Lung (tissue), 12 donors: Measurements from ENCODE around the gene SYP. TPM values are rescaled to one million over a fixed set of nuclear protein-coding genes. Genes with fewer than 3 reads are reported as not detected.

Experiments
- ATAC-seq: fragments of 200-7000 bp; cut with Tn5 transposase; one replicate; pipeline ENCODE4 v1.9.1; 2020; ENCODE audit warnings: moderate number of reproducible peaks; ENCODE audit not compliant: insufficient read depth, low FRiP score
- DNase-seq, 3 donors: peaks; one replicate each; pipeline ENCODE4 v3.0.0-alpha.2; 2013 to 2017
- H3K27ac ChIP-seq, 2 donors: one replicate each; pipeline ENCODE4 v1.5.1; 2013; ENCODE audit warnings: mild to moderate bottlenecking in 2 of 2, moderate library complexity in 2 of 2, control low read depth in 1 of 2, inconsistent platforms in 1 of 2, low read depth in 1 of 2, low read length in 1 of 2
- H3K27me3 ChIP-seq, 3 donors: one replicate each; pipeline ENCODE4 v1.5.1; 2013; ENCODE audit warnings: low read length in 2 of 3; ENCODE audit not compliant: control insufficient read depth in 3 of 3, insufficient read depth in 3 of 3
- H3K36me3 ChIP-seq, 4 donors: one replicate each; pipeline ENCODE4 v1.5.1; 2013; ENCODE audit warnings: low read length in 4 of 4, mild to moderate bottlenecking in 1 of 4, moderate library complexity in 1 of 4; ENCODE audit not compliant: control insufficient read depth in 4 of 4, insufficient read depth in 4 of 4
- H3K4me1 ChIP-seq, 5 donors: one replicate each; pipeline ENCODE4 v1.5.1; 2013; ENCODE audit warnings: low read length in 5 of 5, mild to moderate bottlenecking in 2 of 5, moderate library complexity in 1 of 5; ENCODE audit not compliant: control insufficient read depth in 5 of 5, insufficient read depth in 5 of 5
- H3K4me3 ChIP-seq: one replicate; pipeline ENCODE4 v1.5.1; 2013; ENCODE audit warnings: mild to moderate bottlenecking, control low read depth, moderate library complexity
- H3K9ac ChIP-seq, 2 donors: one replicate each; pipeline ENCODE4 v1.5.1; 2013; ENCODE audit warnings: low read length in 2 of 2, control low read depth in 1 of 2; ENCODE audit not compliant: insufficient read depth in 1 of 2
- H3K9me3 ChIP-seq, 4 donors: one replicate each; pipeline ENCODE4 v1.5.1; 2013; ENCODE audit warnings: low read length in 3 of 4, mild to moderate bottlenecking in 1 of 4, moderate library complexity in 1 of 4; ENCODE audit not compliant: control insufficient read depth in 4 of 4, insufficient read depth in 3 of 4
- CTCF ChIP-seq: IDR thresholded peaks from 2 replicates; pipeline ENCODE4 v1.5.1; 2012; ENCODE audit warnings: mild to moderate bottlenecking; ENCODE audit errors: control extremely low read depth, extremely low read depth
- WGBS, 2 donors: extraction: QIAGEN DNeasy Blood & Tissue Kit; methylation state at CpG; one replicate each; pipeline ENCODE4 v1.1.7; 2013; 5-methylcytosine and 5-hydroxymethylcytosine counted together
- polyA plus RNA-seq, 2 donors: library from polyadenylated mRNA; stranded (reverse); fragments of 200-250 nt; gene quantifications; one replicate each; pipeline ENCODE4 v1.2.1, GENCODE V29; 2013
- total RNA-seq, 2 donors: library from RNA; depleted of rRNA in 1 of 2; stranded (reverse); fragments of >200 nt in 1 of 2; gene quantifications; one replicate each; pipeline ENCODE4 v1.2.1, GENCODE V29; 2014 to 2021
- donor health status: control.
- donor health status: control.
- donor health status: Bipolar disorder and iron deficiency.
- donor health status: healthy.
- donor health status: DM: yes; HTN: yes; CAD: no.

SYP gene
- total and polyA plus RNA-seq, 4 donors: 3.2 to 5.6 (median 4.9) TPM

- Histone ChIP-seq H3K9ac (no peak overlapping the region), H3K36me3 (no peaks in the 10 kb centered on the region)
Measured at GRCh38 chrX:49197543-49198087, 2.4 kb downstream of the SYP start.

GRCh38 chrX:49193542-49193964 lies 6.4 kb downstream of the SYP start:
- ATAC-seq: no peak
- Histone ChIP-seq H3K9me3 (peaks cover 0 to 2% (median 0%) of the 10 kb centered on the region in 4 donors), H3K9ac (no peak overlapping the region), H3K27me3 (no peaks in the 10 kb centered on the region), H3K4me1 (peaks cover 0 to under 1% (median 0%) of the 10 kb centered on the region in 5 donors), H3K4me3 (no peak overlapping the region), H3K27ac (no peak overlapping the region), H3K36me3 (no peaks in the 10 kb centered on the region)
- no peak for TF ChIP-seq CTCF
- WGBS, 2 donors: 62 to 83% methylated on average over 2 of the region's 2 CpGs
- DNase-seq: no peak

More at GRCh38 chrX:49197543-49198087, 2.4 kb downstream of the SYP start:
- no peaks in the 10 kb centered on the region for H3K9me3 ChIP-seq
- no peak for DNase-seq
- no peak overlapping the region for H3K4me3 ChIP-seq
- TF ChIP-seq CTCF: no peak
- peaks cover 0 to 8% (median 3%) of the 10 kb centered on the region in 5 donors for H3K4me1 ChIP-seq
- WGBS, 2 donors: 75 to 85% methylated on average over 13 of the region's 13 CpGs
- no peak overlapping the region for H3K27ac ChIP-seq
- no peaks in the 10 kb centered on the region for H3K27me3 ChIP-seq
- no peak for ATAC-seq

GRCh38 chrX:49192722-49193328 lies 7.2 kb downstream of the SYP start:
- peak; percentile 39 for TF ChIP-seq CTCF
- Histone ChIP-seq H3K9me3 (peaks cover 0 to 2% (median 0%) of the 10 kb centered on the region in 4 donors), H3K4me1 (no peaks in the 10 kb centered on the region), H3K4me3 (no peak overlapping the region), H3K9ac (no peak overlapping the region), H3K27me3 (no peaks in the 10 kb centered on the region), H3K36me3 (no peaks in the 10 kb centered on the region), H3K27ac (no peak overlapping the region)
- ATAC-seq (no peak), DNase-seq (no peak)
- 62 to 68% methylated on average over 7 to 10 of the region's 10 CpGs for WGBS, 2 donors
